HepG2 (cell line): ENCODE results near the gene CCDC120. TPM values are rescaled to one million over a fixed set of nuclear protein-coding genes. Genes with fewer than 3 reads are reported as not detected.

Source experiments
- CSRNP1 ChIP-seq: sonication (generic); formaldehyde crosslinking; IDR thresholded peaks from 2 replicates; pipeline ENCODE4 v1.8.1; 2023; ENCODE audit warnings: mild to moderate bottlenecking, missing genetic modification reagents
- FOXP1 ChIP-seq, 2 experiments: fragments of 450-650 bp in 1 of 2; IDR thresholded peaks; 2 replicates each; pipeline ENCODE4 v1.6.1; 2017 to 2018; ENCODE audit warnings: antibody characterized with exemption in 1 of 2
- HDAC6 ChIP-seq: fragments of 200-600 bp; sonication (generic); IDR thresholded peaks from 2 replicates; pipeline ENCODE4 v1.7.0; 2017; ENCODE audit warnings: mild to moderate bottlenecking, antibody characterized with exemption, low read length, low read depth
- MBNL3 ChIP-seq: fragments of 250-450 bp; sonication (Bioruptor Pico); conservative IDR thresholded peaks from 2 replicates; pipeline ENCODE4 v1.8.0; 2022; ENCODE audit warnings: mild to moderate bottlenecking, inconsistent platforms
- MYPOP ChIP-seq: sonication (generic); formaldehyde crosslinking; IDR thresholded peaks from 2 replicates; pipeline ENCODE4 v1.8.1; 2023; ENCODE audit warnings: mild to moderate bottlenecking, moderate library complexity, missing genetic modification reagents
- TCF7 ChIP-seq: sonication (generic); IDR thresholded peaks from 2 replicates; pipeline ENCODE4 v1.6.1; 2016; ENCODE audit warnings: antibody characterized with exemption, low read depth
- ZBTB34 ChIP-seq: sonication (generic); formaldehyde crosslinking; IDR thresholded peaks from 2 replicates; pipeline ENCODE4 v1.8.0; 2022; ENCODE audit warnings: mild to moderate bottlenecking, missing genetic modification reagents
- ZMYM4 ChIP-seq: sonication (generic); formaldehyde crosslinking; IDR thresholded peaks from 2 replicates; pipeline ENCODE4 v1.8.1; 2023; ENCODE audit warnings: mild to moderate bottlenecking, missing genetic modification reagents
- ZNF318 ChIP-seq: sonication (generic); formaldehyde crosslinking; IDR thresholded peaks from 2 replicates; pipeline ENCODE4 v1.4.0; 2020; ENCODE audit warnings: mild to moderate bottlenecking, missing genetic modification reagents
- ZNF33A ChIP-seq: sonication (generic); formaldehyde crosslinking; IDR thresholded peaks from 2 replicates; pipeline ENCODE4 v1.5.1; 2020; ENCODE audit warnings: missing genetic modification reagents, mild to moderate bottlenecking, moderate library complexity, borderline replicate concordance
- ZNF7 ChIP-seq: IDR thresholded peaks from 2 replicates; pipeline ENCODE4 v1.6.1; 2016; ENCODE audit warnings: missing biosample characterization, missing genetic modification reagents
- ZXDC ChIP-seq: sonication (generic); formaldehyde crosslinking; IDR thresholded peaks from 2 replicates; pipeline ENCODE4 v1.5.0; 2020; ENCODE audit warnings: mild to moderate bottlenecking, missing genetic modification reagents
- polyA plus RNA-seq, 8 experiments: library from polyadenylated mRNA; depleted of rRNA in 3 of 8; stranded (reverse) in 7 of 8; unstranded in 1 of 8; fragments of >200 nt; fragmentation: Illumina TruSeq in 4 of 8; extraction: Trizol in 4 of 8; gene quantifications; 2 replicates each; pipeline versions ENCODE4 v1.2.1 to v1.2.3, GENCODE V29; 2011 to 2016; ENCODE audit warnings: low read depth in 4 of 8, missing spikeins in 1 of 8, mixed read lengths in 1 of 8; ENCODE audit not compliant: insufficient read depth in 1 of 8
- total RNA-seq, 5 experiments: library from RNA; depleted of rRNA; stranded (reverse); fragments of >200 nt; fragmentation: Illumina TruSeq; extraction: Trizol; gene quantifications; 2 replicates each; pipeline ENCODE4 v1.2.3, GENCODE V29; 2016; ENCODE audit warnings: low read depth in 1 of 5
- TF ChIP-seq, protein P1 (sequence below): sonication (generic); formaldehyde crosslinking; IDR thresholded peaks from 2 replicates; pipeline ENCODE4 v1.5.1; 2020; ENCODE audit warnings: missing genetic modification reagents, mild to moderate bottlenecking, borderline replicate concordance

The CCDC120 gene
- total and polyA plus RNA-seq, 2 of the 13 experiments (the other 11 are each of a cell fraction or from before 2014, with no cell fraction given) = 0.89 to 3.2 TPM

GRCh38 chrX:49102190-49102589, 43.4 kb downstream of the CCDC120 start (continued):
- TF ChIP-seq ZNF318 (CRISPR knock-in tag) (no peak), ZNF7 (CRISPR knock-in tag) (no peak), MYPOP (CRISPR knock-in tag) (no peak), ZBTB34 (no peak), ZNF33A (CRISPR knock-in tag) (no peak), TCF7 (no peak), HDAC6 (no peak), FOXP1 (IDR thresholded peaks at IDR 0.05) (no peak), FOXP1 (CRISPR knock-in tag; IDR thresholded peaks at IDR 0.05) (no peak), ZXDC (no peak), CSRNP1 (CRISPR knock-in tag) (no peak), MBNL3 (no peak), ZMYM4 (CRISPR knock-in tag) (no peak)
- TF ChIP-seq, protein P1, sequence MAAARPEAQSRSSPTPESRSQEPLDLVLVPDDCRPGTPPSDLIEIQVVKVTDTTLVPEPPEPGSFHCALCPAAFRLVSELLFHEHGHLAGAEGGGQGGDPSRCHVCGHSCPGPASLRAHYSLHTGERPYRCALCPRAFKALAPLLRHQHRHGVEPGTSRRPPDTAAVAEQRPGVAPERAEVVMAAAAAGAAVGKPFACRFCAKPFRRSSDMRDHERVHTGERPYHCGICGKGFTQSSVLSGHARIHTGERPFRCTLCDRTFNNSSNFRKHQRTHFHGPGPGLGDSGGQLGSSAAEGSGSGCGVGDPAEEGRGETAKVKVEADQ (CRISPR knock-in tag) = no peak
